GM12878 (cell line): Measurements from ENCODE around the gene USH2A. TPM values are rescaled to one million over a fixed set of nuclear protein-coding genes. Genes with fewer than 3 reads are reported as not detected.

ENCODE experiments used
- ATAC-seq: fragments of 200-7000 bp; cut with Tn5 transposase; 3 replicates; pipeline ENCODE4 v1.9.1; 2020; ENCODE audit warnings: mild to moderate bottlenecking, moderate library complexity
- BruUV-seq: library from RNA; stranded (reverse); fragments of 400-500 nt; replicated peaks from 2 replicates; lab custom pipeline; 2021; lab: Mats Ljungman, UMichigan
- CTCF ChIA-PET: fragments of 300-600 bp; sonication (Branson Sonifier 250); formaldehyde crosslinking; extraction: SDS; loops from one replicate; lab custom pipeline; 2021; ENCODE audit warnings: inconsistent platforms; lab: Yijun Ruan, JAX
- POLR2A ChIA-PET: fragments of 350-600 bp; formaldehyde crosslinking; extraction: SDS; loops from one replicate; lab custom pipeline; 2021; ENCODE audit warnings: inconsistent platforms; lab: Charles Lee
- RAD21 ChIA-PET: fragments of 300-600 bp; sonication (Branson Sonifier 250); formaldehyde crosslinking; loops from one replicate; lab custom pipeline; 2023; ENCODE audit warnings: antibody characterized with exemption; ENCODE audit not compliant: unreplicated experiment; lab: Charles Lee
- SMC1A ChIA-PET: fragments of 300-600 bp; sonication (Branson Sonifier 250); formaldehyde crosslinking; loops from one replicate; lab custom pipeline; 2023; ENCODE audit not compliant: unreplicated experiment, uncharacterized antibody; lab: Charles Lee
- DNase-seq: peaks from one replicate; pipeline ENCODE4 v3.0.0-alpha.2; 2011; ENCODE audit warnings: low read depth, low spot score
- FAIRE-seq: peaks from 3 replicates; lab custom pipeline; 2011; peaks lifted over from hg19 to GRCh38; lab: Jason Lieb, UNC
- H2AFZ ChIP-seq: 2 replicates; pipeline ENCODE4 v1.6.0; 2011; ENCODE audit warnings: low read depth, low read length, control low read depth; ENCODE audit not compliant: control insufficient read depth
- H3K27ac ChIP-seq: 2 replicates; pipeline ENCODE4 v1.5.1; 2011; ENCODE audit warnings: control low read depth; ENCODE audit not compliant: control insufficient read depth, insufficient read depth
- H3K27me3 ChIP-seq, 2 experiments: replicated peaks in 1 of 2; 2 replicates each; pipeline versions ENCODE4 v1.6.0 to v1.6.1; 2011; ENCODE audit warnings: low read length in 1 of 2; ENCODE audit not compliant: control insufficient read depth in 2 of 2, insufficient read depth in 2 of 2
- H3K36me3 ChIP-seq, 2 experiments: 2 replicates each; pipeline ENCODE4 v1.5.1; 2011; ENCODE audit warnings: low read length in 1 of 2; ENCODE audit not compliant: control insufficient read depth in 2 of 2, insufficient read depth in 2 of 2
- H3K4me1 ChIP-seq: 2 replicates; pipeline ENCODE4 v1.6.1; 2011; ENCODE audit warnings: mild to moderate bottlenecking, low read length, moderate library complexity, mixed read lengths; ENCODE audit not compliant: control insufficient read depth, insufficient read depth
- H3K4me2 ChIP-seq: 2 replicates; pipeline ENCODE4 v1.6.0; 2011; ENCODE audit warnings: control low read depth; ENCODE audit not compliant: control insufficient read depth, insufficient read depth
- H3K4me3 ChIP-seq: fragments of 200-600 bp; sonication (generic); 2 replicates; pipeline ENCODE4 v1.5.1; 2016
- H3K79me2 ChIP-seq: 2 replicates; pipeline ENCODE4 v1.6.0; 2011; ENCODE audit warnings: low read length; ENCODE audit not compliant: control insufficient read depth, insufficient read depth
- H3K9ac ChIP-seq: 2 replicates; pipeline ENCODE4 v1.8.0; 2011; ENCODE audit warnings: low read length, control low read depth, mixed read lengths; ENCODE audit not compliant: control insufficient read depth, insufficient read depth
- H3K9me3 ChIP-seq: replicated peaks from 3 replicates; pipeline ENCODE4 v1.5.1; 2011; ENCODE audit warnings: mild to moderate bottlenecking, low read length; ENCODE audit not compliant: control insufficient read depth, insufficient read depth
- H4K20me1 ChIP-seq: 2 replicates; pipeline ENCODE4 v1.6.0; 2011; ENCODE audit not compliant: control insufficient read depth, insufficient read depth
- ASH2L ChIP-seq: fragments of 300-600, 200-600 bp; sonication (generic); IDR thresholded peaks from 2 replicates; pipeline ENCODE4 v1.6.1; 2017; ENCODE audit warnings: low read depth, mild to moderate bottlenecking, borderline replicate concordance
- BHLHE40 ChIP-seq, 2 experiments: fragments of 450-650 bp in 1 of 2; IDR thresholded peaks; 2 replicates each; pipeline ENCODE4 v1.6.1; 2011 to 2017; ENCODE audit warnings: low read depth in 2 of 2, borderline replicate concordance in 1 of 2, improper control_type of control experiment in 1 of 2, low read length in 1 of 2, mild to moderate bottlenecking in 1 of 2
- CHD2 ChIP-seq: IDR thresholded peaks from 2 replicates; pipeline ENCODE4 v1.6.1; 2011; ENCODE audit warnings: low read depth, low read length, improper control_type of control experiment, borderline replicate concordance
- EED ChIP-seq: sonication (generic); IDR thresholded peaks from 2 replicates; pipeline ENCODE4 v1.6.1; 2016; ENCODE audit warnings: antibody characterized with exemption, low read depth
- FOXM1 ChIP-seq: IDR thresholded peaks from 2 replicates; pipeline ENCODE4 v1.6.1; 2012; ENCODE audit warnings: low read depth, mild to moderate bottlenecking, inconsistent platforms, low read length, moderate library complexity
- IKZF2 ChIP-seq, 2 experiments: fragments of 450-650 bp; IDR thresholded peaks; 2 replicates each; pipeline ENCODE4 v1.6.1; 2017; ENCODE audit warnings: mild to moderate bottlenecking in 2 of 2, moderate library complexity in 2 of 2
- IRF5 ChIP-seq: fragments of 450-650 bp; IDR thresholded peaks from 2 replicates; pipeline ENCODE4 v1.6.1; 2017; ENCODE audit warnings: borderline replicate concordance
- KLF5 ChIP-seq: fragments of 450-650 bp; IDR thresholded peaks from 2 replicates; pipeline ENCODE4 v1.6.1; 2014; ENCODE audit warnings: mild to moderate bottlenecking; ENCODE audit not compliant: partially characterized antibody
- NFXL1 ChIP-seq: fragments of 450-650 bp; IDR thresholded peaks from 2 replicates; pipeline ENCODE4 v1.6.1; 2017; ENCODE audit warnings: antibody characterized with exemption, mild to moderate bottlenecking, borderline replicate concordance
- RBBP5 ChIP-seq: fragments of 200-600 bp; sonication (generic); conservative IDR thresholded peaks from 2 replicates; pipeline ENCODE4 v1.6.1; 2016
- SMARCA5 ChIP-seq: fragments of 450-650 bp; IDR thresholded peaks from 2 replicates; pipeline ENCODE4 v1.6.1; 2017; ENCODE audit warnings: mild to moderate bottlenecking
- USF1 ChIP-seq: IDR thresholded peaks from 2 replicates; pipeline ENCODE4 v1.6.1; 2011; ENCODE audit warnings: borderline replicate concordance, low read depth, mild to moderate bottlenecking, moderate library complexity, mixed read lengths, low read length; ENCODE audit not compliant: insufficient read depth; ENCODE audit errors: extremely low read length
- WRNIP1 ChIP-seq: IDR thresholded peaks from 2 replicates; pipeline ENCODE4 v1.6.1; 2011; ENCODE audit warnings: low read depth, low read length, improper control_type of control experiment, borderline replicate concordance
- YBX1 ChIP-seq: fragments of 450-650 bp; IDR thresholded peaks from 2 replicates; pipeline ENCODE4 v1.6.1; 2016; ENCODE audit warnings: antibody characterized with exemption
- YY1 ChIP-seq: IDR thresholded peaks from 2 replicates; pipeline ENCODE4 v1.6.1; 2011; ENCODE audit warnings: low read depth, mild to moderate bottlenecking, low read length
- ZNF217 ChIP-seq: fragments of 450-650 bp; IDR thresholded peaks from 2 replicates; pipeline ENCODE4 v1.6.1; 2017; ENCODE audit warnings: antibody characterized with exemption, mild to moderate bottlenecking
- ZNF384 ChIP-seq: IDR thresholded peaks from 2 replicates; pipeline ENCODE4 v1.6.1; 2012; ENCODE audit warnings: low read depth, mild to moderate bottlenecking, low read length, improper control_type of control experiment, borderline replicate concordance
- ZSCAN29 ChIP-seq: fragments of 450-650 bp; IDR thresholded peaks from 2 replicates; pipeline ENCODE4 v1.6.1; 2017; ENCODE audit warnings: mild to moderate bottlenecking, moderate library complexity
- ZZZ3 ChIP-seq: IDR thresholded peaks from 2 replicates; pipeline ENCODE4 v1.6.1; 2011; ENCODE audit warnings: low read depth; ENCODE audit not compliant: control insufficient read depth, insufficient read length
- in situ Hi-C: fragments of 300-500 bp; cut with MboI; formaldehyde crosslinking; loops from 9 replicates; pipeline ENCODE4 v1.14.3; 2018; ENCODE audit warnings: mixed read lengths
- intact Hi-C: fragments of 100-400 bp; cut with micrococcal nuclease; formaldehyde crosslinking; loops from one replicate; pipeline ENCODE4 v1.14.2; 2022; ENCODE audit not compliant: unreplicated experiment
- polyA plus RNA-seq, 11 experiments: library from polyadenylated mRNA; depleted of rRNA in 4 of 11; unstranded in 6 of 11; stranded (reverse) in 5 of 11; fragments of >200 nt; fragmentation: Nextera tagmentation in 4 of 11; fragmentation: Illumina TruSeq in 1 of 11; extraction: Ambion mirVana in 4 of 11; extraction: Trizol in 1 of 11; gene quantifications; 1 replicate in 1 of 11; 2 replicates in 10 of 11; pipeline versions ENCODE4 v1.2.1 to v1.2.3, GENCODE V29; 2011 to 2016; ENCODE audit warnings: inconsistent platforms in 2 of 11, missing spikeins in 2 of 11, low read depth in 1 of 11
- total RNA-seq, 4 experiments: library from RNA; depleted of rRNA in 3 of 4; stranded (reverse); fragments of >200 nt in 3 of 4; fragmentation: Illumina TruSeq in 1 of 4; extraction: Trizol in 1 of 4; gene quantifications; 2 replicates each; pipeline versions ENCODE4 v1.2.1 to v1.2.3, GENCODE V29; 2013 to 2021

USH2A gene
- total and polyA plus RNA-seq, 10 of the 15 experiments (the other 5 are each of a cell fraction or from before 2014, with no cell fraction given): under 0.01 to 0.20 (median 0.01) TPM; not detected in 2

GRCh38 chr1:215605011-215605621 is 818.1 kb downstream of the USH2A start:
- no TSS peak for BruUV-seq
- Histone ChIP-seq H4K20me1 (no peaks in the 10 kb centered on the region), H3K27ac (no peak overlapping the region), H3K4me3 (no peak overlapping the region), H3K27me3 (no peaks in the 10 kb centered on the region), H3K4me1 (no peaks in the 10 kb centered on the region), H3K4me2 (no peak overlapping the region), H3K9ac (no peak overlapping the region), H3K36me3 (peaks cover 0 to 3% of the 10 kb centered on the region in 2 experiments; a peak in 2 of 4 replicates), H2AFZ (no peak overlapping the region), H3K9me3 (no peaks in the 10 kb centered on the region), H3K79me2 (no peaks in the 10 kb centered on the region)
- TF ChIP-seq ZZZ3: no peak
- TF ChIP-seq BHLHE40 (IDR thresholded peaks at IDR 0.05; ENCODE audit: borderline replicate concordance in 1 of 2, low read depth in 2 of 2, low read length in 1 of 2): no peak
- TF ChIP-seq NFXL1: no peak
- TF ChIP-seq EED: no peak
- no peak for TF ChIP-seq YBX1
- no peak for TF ChIP-seq ZSCAN29
- no peak for TF ChIP-seq FOXM1
- TF ChIP-seq ZNF217: no peak
- TF ChIP-seq YY1: no peak
- no peak for TF ChIP-seq CHD2
- no peak for TF ChIP-seq RBBP5
- TF ChIP-seq ASH2L: no peak
- TF ChIP-seq SMARCA5: no peak
- no peak for TF ChIP-seq IKZF2 (IDR thresholded peaks at IDR 0.05)
- no peak for TF ChIP-seq KLF5
- TF ChIP-seq ZNF384: no peak
- no peak for TF ChIP-seq IRF5
- TF ChIP-seq USF1: no peak
- no peak for TF ChIP-seq WRNIP1
- in situ Hi-C loops: no loop called here
- ChIA-PET RAD21 (interaction anchor here (0.8 to 1.8 kb wide), 5 partner anchors 13 to 796 kb away, joined by 4 to 5 read pairs (median 4); no protein-coding TSS in a partner anchor), CTCF (interaction anchor here (1.1 to 3.0 kb wide), 10 partner anchors 11 to 105 kb away, joined by 3 to 9 read pairs (median 4); no protein-coding TSS in a partner anchor), POLR2A (no interaction called here), SMC1A (interaction anchor here (1.0 to 5.0 kb wide), 10 partner anchors 8 to 82 kb away, joined by 3 to 17 read pairs (median 3); partner anchors contain the start of gene KCTD3)
- DNase-seq: no peak
- intact Hi-C loops: no loop called here
- ATAC-seq: no peak
- FAIRE-seq: no peak
